ENCODE data around the gene BLOC1S6. TPM values are rescaled to one million over a fixed set of nuclear protein-coding genes. Genes with fewer than 3 reads are reported as not detected.

BLOC1S6 gene, protein sequence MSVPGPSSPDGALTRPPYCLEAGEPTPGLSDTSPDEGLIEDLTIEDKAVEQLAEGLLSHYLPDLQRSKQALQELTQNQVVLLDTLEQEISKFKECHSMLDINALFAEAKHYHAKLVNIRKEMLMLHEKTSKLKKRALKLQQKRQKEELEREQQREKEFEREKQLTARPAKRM
- 87.6 and 93.2 TPM in 2 replicates for total RNA-seq

DNA sequence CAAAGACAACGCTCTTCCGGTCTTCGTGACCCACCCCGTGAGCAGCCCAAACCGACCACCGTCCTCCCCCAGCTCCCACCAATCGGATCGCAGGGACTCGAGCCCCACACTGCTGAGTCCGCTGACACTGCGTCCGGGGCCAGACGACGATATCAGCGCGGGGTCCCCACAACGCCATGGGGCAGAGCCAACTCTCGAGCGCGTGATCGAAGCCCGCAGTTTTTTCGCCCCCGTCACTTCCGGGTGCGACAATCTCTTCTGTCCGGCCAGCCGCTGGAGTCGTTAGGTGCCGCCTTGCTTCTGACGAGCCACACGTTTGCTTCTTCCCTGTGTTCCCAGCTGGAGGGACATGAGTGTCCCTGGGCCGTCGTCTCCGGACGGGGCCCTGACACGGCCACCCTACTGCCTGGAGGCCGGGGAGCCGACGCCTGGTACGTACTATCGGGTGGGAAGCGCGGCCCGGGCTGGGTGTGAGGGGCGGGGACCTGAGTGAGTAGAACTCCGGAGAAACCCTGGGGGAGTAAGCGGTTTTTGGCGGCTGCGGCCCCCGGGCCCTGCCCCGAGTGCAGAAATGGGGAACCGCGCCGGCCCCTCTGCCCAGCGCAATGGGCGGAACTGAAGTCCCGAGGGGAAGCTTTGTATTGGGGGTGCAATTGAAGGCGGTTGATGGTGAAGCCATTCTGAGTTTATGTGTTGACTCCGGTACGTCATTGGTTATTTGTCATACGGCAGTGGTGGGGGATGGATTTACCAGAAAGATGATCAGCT is at the start of gene BLOC1S6:
BLOC1S6 (plus strand) TSS at position 285 of the 768 bp plus-strand sequence; CDS start at position 350, 65 bp downstream.

GRCh38 chr15:45634432-45635190 is 47.4 kb downstream of the BLOC1S6 start, which contains the start of gene SQOR:
SQOR (plus strand) TSS chr15:45635029; CDS start chr15:45658924, 23,895 bp downstream.

Small RNAs within 50 kb of the gene (small RNA-seq; reads per million reads assigned to genes)
- gene DPPA5P2 (not detected), gene RF00019 (not detected)

Other genes with a start within 250 kb of the BLOC1S6 start
- gene GATM, start 208.8 kb upstream of the BLOC1S6 start, total RNA-seq, result 0.66 and 1.3 TPM in 2 replicates
- 6.8 and 8.5 TPM in 2 replicates for gene SLC30A4, start 64.6 kb upstream of the BLOC1S6 start, total RNA-seq
- 29.9 and 32.4 TPM in 2 replicates for gene SQOR, start 47.6 kb downstream of the BLOC1S6 start, total RNA-seq

Measured in thoracic aorta endothelial cell (primary cell).